ENCODE data around the gene TDRD7.

DNA sequence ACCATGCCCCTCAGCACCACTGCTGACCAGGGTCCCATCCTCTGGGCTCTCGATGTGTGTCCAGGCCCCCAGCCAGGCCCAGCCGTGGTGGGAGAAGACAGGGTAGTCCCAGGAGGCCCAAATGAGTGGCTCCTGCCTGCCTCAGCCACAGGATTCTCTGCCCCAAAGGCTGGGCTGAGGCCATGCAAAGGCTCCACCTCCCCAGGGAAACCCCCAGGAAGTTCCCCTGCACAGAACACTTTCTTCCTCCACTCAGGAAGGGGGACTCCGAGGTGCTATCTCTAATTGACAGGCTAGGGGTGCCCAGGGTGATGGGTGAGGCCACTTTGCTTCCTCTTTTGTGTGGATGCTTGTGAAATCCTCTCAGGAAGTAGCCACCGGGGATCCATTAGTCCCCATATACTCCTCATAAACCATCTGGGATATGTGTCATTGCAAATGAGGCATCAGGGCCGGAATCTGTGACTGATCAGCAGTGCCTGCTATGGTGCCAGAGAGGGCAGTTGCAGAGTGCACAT, 23.1 kb upstream of the TDRD7 start:
- TF ChIP-seq, protein P1, sequence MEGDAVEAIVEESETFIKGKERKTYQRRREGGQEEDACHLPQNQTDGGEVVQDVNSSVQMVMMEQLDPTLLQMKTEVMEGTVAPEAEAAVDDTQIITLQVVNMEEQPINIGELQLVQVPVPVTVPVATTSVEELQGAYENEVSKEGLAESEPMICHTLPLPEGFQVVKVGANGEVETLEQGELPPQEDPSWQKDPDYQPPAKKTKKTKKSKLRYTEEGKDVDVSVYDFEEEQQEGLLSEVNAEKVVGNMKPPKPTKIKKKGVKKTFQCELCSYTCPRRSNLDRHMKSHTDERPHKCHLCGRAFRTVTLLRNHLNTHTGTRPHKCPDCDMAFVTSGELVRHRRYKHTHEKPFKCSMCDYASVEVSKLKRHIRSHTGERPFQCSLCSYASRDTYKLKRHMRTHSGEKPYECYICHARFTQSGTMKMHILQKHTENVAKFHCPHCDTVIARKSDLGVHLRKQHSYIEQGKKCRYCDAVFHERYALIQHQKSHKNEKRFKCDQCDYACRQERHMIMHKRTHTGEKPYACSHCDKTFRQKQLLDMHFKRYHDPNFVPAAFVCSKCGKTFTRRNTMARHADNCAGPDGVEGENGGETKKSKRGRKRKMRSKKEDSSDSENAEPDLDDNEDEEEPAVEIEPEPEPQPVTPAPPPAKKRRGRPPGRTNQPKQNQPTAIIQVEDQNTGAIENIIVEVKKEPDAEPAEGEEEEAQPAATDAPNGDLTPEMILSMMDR (IDR thresholded peaks at IDR 0.05), result no peak
- TF ChIP-seq POLR2A (IDR thresholded peaks at IDR 0.05), result no peak
